ENCODE data around the gene SPINDOC.

Gene SPINDOC

DNA sequence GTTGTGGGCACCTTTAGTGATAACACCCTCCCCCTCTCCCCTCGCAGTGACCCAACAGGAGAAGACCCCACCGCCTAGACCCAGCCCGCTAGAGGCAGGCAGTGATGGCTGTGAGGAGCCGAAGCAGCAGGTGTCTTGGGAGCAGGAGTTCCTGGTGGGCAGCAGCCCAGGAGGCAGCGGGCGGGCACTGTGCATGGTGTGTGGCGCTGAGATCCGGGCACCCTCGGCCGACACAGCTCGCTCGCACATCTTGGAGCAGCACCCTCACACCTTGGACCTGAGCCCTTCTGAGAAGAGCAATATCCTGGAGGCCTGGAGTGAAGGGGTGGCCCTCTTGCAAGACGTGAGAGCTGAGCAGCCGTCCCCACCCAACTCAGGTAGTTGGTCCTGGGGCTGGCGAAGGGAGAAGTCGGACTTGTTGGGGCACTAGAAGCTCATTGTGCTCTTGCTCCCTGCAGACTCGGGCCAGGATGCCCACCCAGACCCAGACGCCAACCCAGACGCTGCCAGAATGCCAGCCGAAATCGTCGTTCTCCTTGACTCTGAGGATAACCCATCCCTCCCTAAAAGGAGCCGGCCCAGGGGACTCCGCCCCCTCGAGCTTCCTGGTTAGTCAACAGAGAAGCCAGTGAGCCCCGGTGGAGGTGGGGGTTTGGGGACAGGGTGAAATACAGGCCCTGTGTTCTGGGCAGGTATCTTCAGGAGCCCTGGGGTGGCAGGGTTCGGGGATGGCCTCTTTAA, 4.7 kb downstream of the SPINDOC start:
- DNase-seq (ENCODE audit: low read depth) = no peak
- no peak overlapping the region for H3K4me3 ChIP-seq (ENCODE audit: low read depth, low read length)
- TF ChIP-seq, protein P1, sequence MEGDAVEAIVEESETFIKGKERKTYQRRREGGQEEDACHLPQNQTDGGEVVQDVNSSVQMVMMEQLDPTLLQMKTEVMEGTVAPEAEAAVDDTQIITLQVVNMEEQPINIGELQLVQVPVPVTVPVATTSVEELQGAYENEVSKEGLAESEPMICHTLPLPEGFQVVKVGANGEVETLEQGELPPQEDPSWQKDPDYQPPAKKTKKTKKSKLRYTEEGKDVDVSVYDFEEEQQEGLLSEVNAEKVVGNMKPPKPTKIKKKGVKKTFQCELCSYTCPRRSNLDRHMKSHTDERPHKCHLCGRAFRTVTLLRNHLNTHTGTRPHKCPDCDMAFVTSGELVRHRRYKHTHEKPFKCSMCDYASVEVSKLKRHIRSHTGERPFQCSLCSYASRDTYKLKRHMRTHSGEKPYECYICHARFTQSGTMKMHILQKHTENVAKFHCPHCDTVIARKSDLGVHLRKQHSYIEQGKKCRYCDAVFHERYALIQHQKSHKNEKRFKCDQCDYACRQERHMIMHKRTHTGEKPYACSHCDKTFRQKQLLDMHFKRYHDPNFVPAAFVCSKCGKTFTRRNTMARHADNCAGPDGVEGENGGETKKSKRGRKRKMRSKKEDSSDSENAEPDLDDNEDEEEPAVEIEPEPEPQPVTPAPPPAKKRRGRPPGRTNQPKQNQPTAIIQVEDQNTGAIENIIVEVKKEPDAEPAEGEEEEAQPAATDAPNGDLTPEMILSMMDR (IDR thresholded peaks at IDR 0.05; ENCODE audit: low read depth, low read length, missing control alignments) = no peak

DNA sequence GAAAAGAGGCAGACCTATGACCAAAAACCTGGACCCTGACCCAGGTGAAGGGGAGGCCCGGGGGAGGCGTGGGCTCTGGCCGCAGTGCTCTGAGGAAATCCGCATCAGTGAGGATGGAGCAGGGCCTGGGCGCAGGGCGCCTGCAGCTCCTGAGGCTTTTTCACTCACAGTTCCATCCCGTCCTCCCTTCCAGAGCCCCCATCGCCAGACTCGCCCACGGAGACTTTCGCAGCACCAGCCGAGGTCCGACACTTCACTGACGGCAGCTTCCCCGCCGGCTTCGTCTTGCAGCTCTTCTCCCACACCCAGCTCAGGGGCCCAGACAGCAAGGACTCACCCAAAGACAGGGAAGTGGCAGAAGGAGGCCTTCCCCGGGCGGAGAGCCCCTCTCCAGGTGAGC, 5.4 kb downstream of the SPINDOC start:
- TF ChIP-seq, protein P1 (IDR thresholded peaks at IDR 0.05; ENCODE audit: low read depth, low read length, missing control alignments) = no peak
- H3K4me3 ChIP-seq (ENCODE audit: low read depth, low read length) = no peak overlapping the region
- DNase-seq (ENCODE audit: low read depth) = no peak

DNA sequence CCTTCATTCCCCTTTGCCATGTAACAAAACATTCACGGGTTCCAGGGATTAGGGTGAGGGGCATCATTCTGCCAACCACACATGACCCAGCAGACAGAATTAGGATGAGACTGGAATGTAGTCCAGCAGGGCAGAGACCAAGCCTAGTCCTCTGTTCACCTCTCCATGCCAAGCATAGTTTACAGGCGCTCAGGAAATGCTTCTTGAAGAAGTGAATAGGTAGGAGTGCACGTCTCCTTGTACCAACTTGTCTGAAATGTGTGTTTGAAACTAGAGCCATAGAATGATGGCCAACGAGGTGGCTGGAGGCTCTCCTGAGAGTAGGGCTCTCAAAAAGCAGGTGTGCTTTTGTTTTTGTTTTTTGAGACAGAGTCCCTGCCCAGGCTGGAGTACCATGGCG, 8.2 kb downstream of the SPINDOC start:
- no peak for DNase-seq (ENCODE audit: low read depth)
- TF ChIP-seq, protein P1 (IDR thresholded peaks at IDR 0.05; ENCODE audit: low read depth, low read length, missing control alignments) = no peak
- no peak overlapping the region for H3K4me3 ChIP-seq (ENCODE audit: low read depth, low read length)

DNA sequence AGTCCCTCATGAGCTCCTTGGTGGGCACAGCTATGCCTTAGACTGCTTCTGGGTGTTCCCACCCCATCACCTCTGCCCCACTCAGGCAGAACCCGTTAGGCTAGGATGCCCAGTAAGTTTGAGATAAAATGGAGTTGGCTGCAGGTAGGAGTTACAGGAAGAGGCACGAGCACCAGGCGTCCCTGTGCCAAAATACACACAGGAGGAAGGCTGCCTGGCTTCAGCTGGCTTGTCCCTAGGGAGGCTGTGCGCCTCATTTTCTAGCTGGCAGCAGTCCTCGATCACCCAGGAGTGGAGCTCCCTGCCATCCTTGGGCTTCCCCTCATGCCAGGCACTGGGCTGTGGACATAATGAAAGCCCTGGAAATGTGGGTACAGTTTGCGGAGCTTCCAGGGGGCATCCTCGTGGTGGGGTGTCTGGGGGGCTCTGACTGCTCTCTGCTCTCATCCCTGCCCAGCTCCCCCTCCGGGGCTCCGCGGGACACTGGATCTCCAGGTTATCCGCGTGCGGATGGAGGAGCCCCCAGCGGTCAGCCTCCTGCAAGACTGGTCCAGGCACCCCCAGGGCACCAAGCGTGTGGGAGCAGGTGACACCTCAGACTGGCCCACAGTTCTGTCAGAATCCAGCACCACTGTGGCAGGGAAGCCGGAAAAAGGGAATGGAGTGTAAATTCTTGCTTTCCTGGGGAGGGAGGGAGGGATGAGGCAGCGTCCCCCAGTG, 13.4 kb downstream of the SPINDOC start:
- no peak overlapping the region for H3K4me3 ChIP-seq (ENCODE audit: low read depth, low read length)
- TF ChIP-seq, protein P1 (IDR thresholded peaks at IDR 0.05; ENCODE audit: low read depth, low read length, missing control alignments) = no peak
- no peak for DNase-seq (ENCODE audit: low read depth)

DNA sequence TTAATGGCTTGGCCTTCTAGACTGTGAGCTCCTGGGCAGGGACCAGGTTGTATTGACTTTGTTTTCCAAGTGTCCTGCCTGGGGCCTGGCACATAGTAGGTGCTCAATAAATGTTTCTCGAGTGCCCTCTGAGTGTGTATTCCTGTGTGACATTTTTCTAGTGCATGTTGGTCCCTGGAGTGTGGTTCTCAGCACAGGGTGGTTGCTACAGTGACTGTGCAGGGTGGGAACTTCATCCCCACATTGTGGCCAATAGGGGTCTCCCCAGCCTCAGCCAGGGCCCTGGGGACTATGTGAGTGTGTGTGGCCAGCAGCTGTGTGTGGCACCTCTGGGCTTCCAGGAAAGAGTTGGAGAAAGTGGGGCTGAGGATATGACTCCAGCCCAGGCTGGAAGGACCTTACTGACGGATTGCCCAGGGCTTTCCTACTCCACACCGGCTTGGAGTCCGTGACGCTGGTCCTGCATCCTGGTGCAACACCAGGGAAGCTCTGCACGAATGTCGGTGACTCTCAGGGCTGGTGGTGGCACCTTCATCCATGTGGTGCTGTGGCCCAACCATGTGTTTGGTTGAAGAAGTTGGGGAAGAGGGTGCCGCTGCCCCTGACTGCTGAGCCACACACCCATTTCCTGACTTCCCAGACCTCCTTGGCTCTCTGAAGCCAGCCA, 16.7 kb downstream of the SPINDOC start:
- no peak overlapping the region for H3K4me3 ChIP-seq (ENCODE audit: low read depth, low read length)
- DNase-seq (ENCODE audit: low read depth) = no peak
- TF ChIP-seq, protein P1 (IDR thresholded peaks at IDR 0.05; ENCODE audit: low read depth, low read length, missing control alignments) = peak; percentile 41

DNA sequence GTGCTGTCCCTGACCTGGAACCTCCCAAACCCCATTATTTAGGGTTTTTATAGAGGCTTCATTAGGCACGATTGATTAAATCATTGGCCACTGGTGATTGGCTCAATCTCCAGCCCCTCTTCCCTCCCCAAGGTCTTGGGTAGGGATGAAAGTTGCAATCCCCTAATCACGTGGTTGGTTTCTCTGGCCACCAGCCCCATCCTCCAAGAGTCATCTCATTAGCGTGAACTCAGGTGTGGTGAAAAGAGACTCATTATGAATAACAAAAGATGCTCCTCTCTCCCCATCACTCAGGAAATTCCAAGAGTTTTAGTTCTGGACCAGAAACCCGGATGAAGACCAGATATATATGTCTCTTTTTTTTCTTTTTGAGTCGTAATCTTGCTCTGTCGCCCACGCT, 18.1 kb downstream of the SPINDOC start:
- no peak for DNase-seq (ENCODE audit: low read depth)
- H3K4me3 ChIP-seq (ENCODE audit: low read depth, low read length) = no peak overlapping the region
- TF ChIP-seq, protein P1 (IDR thresholded peaks at IDR 0.05; ENCODE audit: low read depth, low read length, missing control alignments) = no peak

All from GM12864 (cell line).